Heart right ventricle (tissue), 16 donors: ENCODE measurements around the gene KSR1. TPM values are rescaled to one million over a fixed set of nuclear protein-coding genes. Genes with fewer than 3 reads are reported as not detected.
"Not testable (repeated sequence)": the region's sequence is repeated elsewhere in the genome, so short reads cannot be mapped to it uniquely, and the experiment has no call there.

ENCODE experiments used
- ATAC-seq, 8 donors: fragments of 200-7000 bp; cut with Tn5 transposase; one replicate each; pipeline ENCODE4 v1.9.1; 2020; ENCODE audit warnings: mild to moderate bottlenecking in 8 of 8, moderate library complexity in 8 of 8, moderate number of reproducible peaks in 1 of 8
- DNase-seq, 2 donors: peaks; one replicate each; pipeline ENCODE4 v3.0.0-alpha.2; 2020
- H3K27ac ChIP-seq, 10 donors: fragments of 200-600 bp; sonication (generic) in 2 of 10; one replicate each; pipeline versions ENCODE4 v1.5.0 to v1.8.0; 2020 to 2022; ENCODE audit warnings: mild to moderate bottlenecking in 3 of 10
- H3K27me3 ChIP-seq, 7 donors: fragments of 200-600 bp; one replicate each; pipeline ENCODE4 v1.8.0; 2021 to 2022; ENCODE audit warnings: mild to moderate bottlenecking in 2 of 7
- H3K36me3 ChIP-seq, 9 donors: fragments of 200-600 bp; sonication (generic) in 1 of 9; one replicate each; pipeline versions ENCODE4 v1.5.0 to v1.8.0; 2020 to 2022; ENCODE audit warnings: mild to moderate bottlenecking in 2 of 9
- H3K4me1 ChIP-seq, 9 donors: fragments of 200-600 bp; sonication (generic) in 1 of 9; one replicate each; pipeline versions ENCODE4 v1.5.0 to v1.8.0; 2020 to 2022; ENCODE audit warnings: mild to moderate bottlenecking in 4 of 9
- H3K4me3 ChIP-seq, 10 donors: fragments of 200-600 bp; sonication (generic) in 2 of 10; one replicate each; pipeline versions ENCODE4 v1.5.0 to v1.8.0; 2020 to 2022; ENCODE audit warnings: mild to moderate bottlenecking in 7 of 10, moderate library complexity in 2 of 10
- H3K9me3 ChIP-seq, 11 donors: fragments of 200-600 bp in 10 of 11; sonication (generic) in 2 of 11; one replicate each; pipeline versions ENCODE4 v1.5.0 to v1.8.0; 2013 to 2022; ENCODE audit warnings: mild to moderate bottlenecking in 2 of 11, control low read depth in 1 of 11, moderate library complexity in 1 of 11
- WGBS, 2 donors: extraction: QIAGEN DNeasy Blood & Tissue Kit; methylation state at CpG; one replicate each; pipeline ENCODE4 v1.1.7; 2013; ENCODE audit warnings: inconsistent platforms in 1 of 2; 5-methylcytosine and 5-hydroxymethylcytosine counted together
- intact Hi-C, 10 donors: fragments of 100-400 bp; cut with DNase I; formaldehyde crosslinking; loops; one replicate each; pipeline versions ENCODE4 v1.11.1 to v1.14.2; 2022
- polyA plus RNA-seq, 2 donors: library from polyadenylated mRNA; stranded (reverse); fragments of 200-250 nt; gene quantifications; one replicate each; pipeline ENCODE4 v1.2.3, GENCODE V29; 2013
- total RNA-seq, 10 donors: library from RNA; stranded (reverse); fragmentation: NEBNext Ultra II Directional in 3 of 10; extraction: Animal tissue kit (Norgen Biotek cat#: 25700) in 3 of 10; gene quantifications; one replicate each; pipeline versions ENCODE4 v1.2.1 to v1.2.4, GENCODE V29; 2021 to 2023
- TF ChIP-seq, protein P1 (sequence below), 9 donors: fragments of 200-600 bp; sonication (generic) in 2 of 9; IDR thresholded peaks; one replicate each; pipeline versions ENCODE4 v1.5.0 to v1.8.0; 2021 to 2022; ENCODE audit warnings: antibody characterized with exemption in 9 of 9, mild to moderate bottlenecking in 5 of 9, moderate library complexity in 1 of 9
- donor health status: Arrhythmogenic right ventricular cardiomyopathy.
- donor health status: ischemic (EF 13 %, LVEDD 7.1; RV severe dilation, severe dysfunction).
- donor health status: healthy with polysubstance abuse.
- donor health status: DM: no; HTN: yes; CAD: no.
- donor health status: DM: no; HTN: no; CAD: no.
- donor health status: ischemic (EF 25% LVEDD 6.9; RV normal size, moderate dysfunction).
- donor health status: ischemic (EF 25% LVEDD 5.7; RV mildly dilated, moderate dysfunction).
- donor health status: healthy.
- donor health status: DM: yes; HTN: yes; CAD: no.
- donor health status: Ischemic cardiomyopathy.
- donor health status: ischemic (EF 35%, LVEDD 5.7; RV mildly dilated, moderate dysfunction).
- donor health status: nonischemic (EF 11% LVEDD 7.7; RV severe dilation, severe dysfunction).
- donor health status: DM: yes; HTN: yes; CAD: no.
- donor health status: PGD.
- donor health status: ischemic (EF 29% LVEDD 5.4; RV normal size, mild dysfunction).
- donor health status: nonischemic (EF 23%, LVEDD 6.1; RV moderate dilation, normal function).

Gene KSR1
- total and polyA plus RNA-seq, 12 donors: 5.6 to 19.6 (median 8.6) TPM

DNA sequence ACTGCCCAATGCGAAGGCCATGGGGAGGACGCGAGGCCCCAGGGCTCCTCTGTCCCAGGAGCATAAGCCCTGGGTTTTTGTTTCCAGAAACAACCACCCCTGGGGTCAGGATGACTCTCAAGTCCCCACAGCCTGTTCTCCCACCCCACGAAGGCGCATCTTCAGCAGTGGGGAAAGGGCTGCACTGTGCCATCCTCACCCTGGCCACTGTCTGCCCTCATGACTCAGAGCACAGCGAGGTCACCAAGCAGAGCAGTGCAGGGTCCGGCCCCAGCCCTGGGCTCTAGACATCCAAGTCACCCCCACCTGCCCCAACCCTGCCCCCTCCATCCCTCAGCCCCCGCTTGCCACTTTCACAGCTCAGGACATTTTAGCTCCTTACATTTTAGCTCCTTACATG lies 22.7 kb upstream of the KSR1 start:
- 77 to 80% methylated on average over 8 of the region's 8 CpGs for WGBS, 2 donors
- H3K27me3 ChIP-seq: no peaks in the 10 kb centered on the region
- ATAC-seq: no peak
- TF ChIP-seq, protein P1, sequence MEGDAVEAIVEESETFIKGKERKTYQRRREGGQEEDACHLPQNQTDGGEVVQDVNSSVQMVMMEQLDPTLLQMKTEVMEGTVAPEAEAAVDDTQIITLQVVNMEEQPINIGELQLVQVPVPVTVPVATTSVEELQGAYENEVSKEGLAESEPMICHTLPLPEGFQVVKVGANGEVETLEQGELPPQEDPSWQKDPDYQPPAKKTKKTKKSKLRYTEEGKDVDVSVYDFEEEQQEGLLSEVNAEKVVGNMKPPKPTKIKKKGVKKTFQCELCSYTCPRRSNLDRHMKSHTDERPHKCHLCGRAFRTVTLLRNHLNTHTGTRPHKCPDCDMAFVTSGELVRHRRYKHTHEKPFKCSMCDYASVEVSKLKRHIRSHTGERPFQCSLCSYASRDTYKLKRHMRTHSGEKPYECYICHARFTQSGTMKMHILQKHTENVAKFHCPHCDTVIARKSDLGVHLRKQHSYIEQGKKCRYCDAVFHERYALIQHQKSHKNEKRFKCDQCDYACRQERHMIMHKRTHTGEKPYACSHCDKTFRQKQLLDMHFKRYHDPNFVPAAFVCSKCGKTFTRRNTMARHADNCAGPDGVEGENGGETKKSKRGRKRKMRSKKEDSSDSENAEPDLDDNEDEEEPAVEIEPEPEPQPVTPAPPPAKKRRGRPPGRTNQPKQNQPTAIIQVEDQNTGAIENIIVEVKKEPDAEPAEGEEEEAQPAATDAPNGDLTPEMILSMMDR (IDR thresholded peaks at IDR 0.05): no peak
- no peak overlapping the region for H3K4me3 ChIP-seq
- DNase-seq: no peak
- H3K4me1 ChIP-seq: no peaks in the 10 kb centered on the region
- no peaks in the 10 kb centered on the region for H3K9me3 ChIP-seq
- intact Hi-C loops: loop anchor here in 4 of 10 donors (5.0 to 10.0 kb wide), 3 partner anchors 61 to 81 kb away; no protein-coding TSS in a partner anchor
- no peak overlapping the region for H3K27ac ChIP-seq
- H3K36me3 ChIP-seq: no peaks in the 10 kb centered on the region

DNA sequence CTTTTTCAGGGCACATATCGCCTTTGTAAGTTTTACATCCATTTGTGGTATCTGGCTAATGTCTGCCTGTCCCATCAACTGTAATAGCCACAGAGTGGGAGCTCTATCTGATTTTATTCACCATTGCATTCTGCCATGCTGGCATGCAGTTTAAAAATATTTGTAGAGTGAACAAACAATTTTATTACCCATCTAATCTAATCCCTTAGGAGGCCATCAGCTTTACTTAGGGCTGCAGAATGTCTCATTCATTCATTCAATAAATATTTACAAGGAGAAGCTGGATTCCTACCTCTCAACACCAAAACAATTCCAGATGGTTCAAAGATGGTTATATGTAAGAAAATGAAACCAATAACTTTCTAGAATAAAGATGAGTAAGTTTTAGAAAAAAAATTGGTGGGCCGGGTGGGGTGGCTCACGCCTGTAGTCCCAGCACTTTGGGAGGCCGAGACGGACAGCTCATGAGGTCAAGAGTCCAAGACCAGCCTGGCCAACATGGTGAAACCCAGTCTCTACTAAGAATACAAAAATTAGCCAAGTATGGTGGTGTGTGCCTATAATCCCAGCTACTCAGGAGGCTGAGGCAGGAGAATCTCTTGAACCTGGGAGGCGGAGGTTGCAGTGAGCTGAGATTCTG lies 20.7 kb upstream of the KSR1 start:
- not testable (repeated sequence) for H3K36me3 ChIP-seq, H3K27ac ChIP-seq, H3K4me3 ChIP-seq, H3K27me3 ChIP-seq, H3K9me3 ChIP-seq, H3K4me1 ChIP-seq, DNase-seq, ATAC-seq
- intact Hi-C loops: loop anchor here in 1 of 10 donors (10.0 kb wide), 1 partner anchor 59 kb away; no protein-coding TSS in a partner anchor
- 95 to 96% methylated on average over 6 of the region's 6 CpGs for whole genome bisulfite sequencing, 2 donors

DNA sequence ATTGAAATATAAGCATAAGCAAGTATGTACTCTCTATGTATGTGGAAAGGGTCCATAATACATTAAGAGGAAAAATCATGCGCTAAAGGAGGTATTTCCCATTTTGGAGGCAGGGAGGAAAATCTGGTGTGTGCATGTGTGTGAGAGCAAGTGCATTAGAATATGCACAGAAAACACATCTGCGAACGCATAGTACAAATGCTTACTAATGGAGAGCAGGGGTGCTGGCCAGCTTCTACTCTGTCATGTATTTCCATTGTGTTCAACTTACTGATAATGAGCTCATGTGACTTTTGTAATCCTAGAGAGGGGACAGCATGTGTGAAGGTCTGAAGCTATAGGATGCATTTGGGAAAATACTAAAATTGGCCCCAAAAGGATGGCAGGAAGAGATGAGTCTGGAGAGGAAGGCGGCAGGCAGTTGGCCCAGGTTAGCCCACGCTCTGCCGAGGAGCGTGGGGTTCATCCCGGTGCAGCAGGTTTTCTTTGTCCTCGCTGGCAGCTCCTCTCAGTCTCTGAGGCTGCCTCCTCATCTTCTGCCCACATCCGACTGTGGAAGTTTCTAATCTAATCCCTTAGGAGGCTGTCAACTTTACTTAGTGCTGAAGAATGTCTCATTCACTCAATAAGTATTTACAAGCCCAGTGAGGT lies 17.8 kb upstream of the KSR1 start:
- H3K36me3 ChIP-seq: no peaks in the 10 kb centered on the region
- TF ChIP-seq, protein P1 (IDR thresholded peaks at IDR 0.05): no peak
- no peaks in the 10 kb centered on the region for H3K9me3 ChIP-seq
- no peak overlapping the region for H3K4me3 ChIP-seq
- intact Hi-C loops: loop anchor here in 1 of 10 donors (10.0 kb wide), 1 partner anchor 56 kb away; no protein-coding TSS in a partner anchor
- H3K27ac ChIP-seq: no peak overlapping the region
- ATAC-seq: no peak
- no peaks in the 10 kb centered on the region for H3K27me3 ChIP-seq
- 78% methylated on average over 10 of the region's 10 CpGs for WGBS, 2 donors
- no peaks in the 10 kb centered on the region for H3K4me1 ChIP-seq
- DNase-seq: no peak

DNA sequence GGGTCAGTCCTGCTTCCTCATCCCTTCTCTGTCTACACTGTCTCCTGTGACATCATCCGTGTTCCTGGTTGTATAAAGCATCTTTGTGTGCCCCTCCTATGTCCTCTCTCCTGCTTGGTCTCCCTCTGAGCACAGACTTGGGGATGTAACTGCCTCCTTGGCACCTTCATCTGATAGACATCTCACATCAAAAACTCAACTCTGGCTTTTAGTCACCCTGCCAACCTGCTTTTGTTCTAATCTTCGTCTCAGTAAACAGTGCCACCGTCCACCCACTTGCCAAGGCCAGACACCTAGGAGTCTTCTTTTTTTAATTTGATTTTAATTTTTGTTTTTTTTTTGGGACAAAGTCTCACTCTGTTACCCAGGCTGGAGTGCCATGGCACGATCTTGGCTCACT lies 16.9 kb upstream of the KSR1 start:
- Histone ChIP-seq H3K27ac (no peak overlapping the region), H3K9me3 (no peaks in the 10 kb centered on the region), H3K4me3 (no peak overlapping the region), H3K27me3 (no peaks in the 10 kb centered on the region), H3K4me1 (no peaks in the 10 kb centered on the region), H3K36me3 (no peaks in the 10 kb centered on the region)
- DNase-seq: no peak
- intact Hi-C loops: loop anchor here in 1 of 10 donors (10.0 kb wide), 1 partner anchor 55 kb away; no protein-coding TSS in a partner anchor
- 68 to 69% methylated on average over 4 of the region's 4 CpGs for WGBS, 2 donors
- no peak for ATAC-seq
- TF ChIP-seq, protein P1 (IDR thresholded peaks at IDR 0.05): no peak

DNA sequence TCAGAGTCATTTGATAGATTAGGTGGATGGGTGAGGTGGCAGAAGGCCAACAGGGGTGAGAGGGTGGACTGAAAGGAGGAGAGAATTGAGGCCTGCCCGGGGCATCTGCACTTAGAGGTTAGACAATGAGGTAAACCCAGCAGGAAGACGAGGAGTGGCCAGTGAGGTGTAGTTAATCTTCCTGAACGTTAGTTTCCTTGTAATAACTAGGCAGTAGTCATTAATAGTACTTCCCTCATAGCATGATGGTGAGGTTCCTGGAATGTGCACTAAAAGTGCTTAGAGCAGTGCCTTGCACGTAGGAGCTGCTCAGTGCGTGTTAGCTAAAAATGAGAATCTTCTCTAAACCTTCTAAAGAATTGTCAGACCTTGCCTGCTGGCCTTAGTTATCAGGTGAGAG lies 13.5 kb upstream of the KSR1 start:
- Histone ChIP-seq H3K9me3 (no peaks in the 10 kb centered on the region), H3K4me3 (no peak overlapping the region), H3K4me1 (peaks cover 0 to 15% (median 0%) of the 10 kb centered on the region in 9 donors), H3K27ac (no peak overlapping the region), H3K27me3 (no peaks in the 10 kb centered on the region), H3K36me3 (no peaks in the 10 kb centered on the region)
- intact Hi-C loops: loop anchor here in 3 of 10 donors (10.0 kb wide), 3 partner anchors 48 to 208 kb away; no protein-coding TSS in a partner anchor
- TF ChIP-seq, protein P1 (IDR thresholded peaks at IDR 0.05): no peak
- ATAC-seq (no peak), DNase-seq (no peak)
- WGBS, 2 donors: 33 to 37% methylated on average over 5 of the region's 5 CpGs
